Adipose tissue (tissue), 3 donors: ENCODE data around the gene ARFRP1. TPM values are rescaled to one million over a fixed set of nuclear protein-coding genes. Genes with fewer than 3 reads are reported as not detected.
"Not testable (repeated sequence)": the region's sequence is repeated elsewhere in the genome, so short reads cannot be mapped to it uniquely, and the experiment has no call there.

Source experiments
- H3K27ac ChIP-seq: one replicate; pipeline ENCODE4 v1.5.1; 2013; ENCODE audit warnings: low read depth, low read length
- WGBS, 3 donors: extraction: QIAGEN DNeasy Blood & Tissue Kit; methylation state at CpG; one replicate each; pipeline ENCODE4 v1.1.7; 2013; 5-methylcytosine and 5-hydroxymethylcytosine counted together
- polyA plus RNA-seq, 3 donors: library from polyadenylated mRNA; stranded (reverse); fragments of 200-250 nt; gene quantifications; one replicate each; pipeline ENCODE4 v1.2.3, GENCODE V29; 2013
- donor health status: healthy with polysubstance abuse.
- donor health status: Bipolar disorder and iron deficiency.
- donor health status: healthy.

ARFRP1 gene
- polyA plus RNA-seq, 3 donors = 26.9 to 50.8 (median 40.9) TPM

GRCh38 chr20:63653974-63654668, 53.7 kb downstream of the ARFRP1 start:
- WGBS, 3 donors = 48 to 63% (median 54%) methylated on average over 13 to 15 of the region's 15 CpGs
- H3K27ac ChIP-seq = no peak overlapping the region

GRCh38 chr20:63653041-63653973, 54.5 kb downstream of the ARFRP1 start, which contains the start of gene STMN3:
TSS of gene STMN3 (minus strand) at chr20:63653424. CDS start at chr20:63653345, 79 bp downstream.
- no peak within 1 kb of the TSS for H3K27ac ChIP-seq
- 1% methylated on average over 65 to 72 of the region's 73 CpGs for WGBS, 3 donors

GRCh38 chr20:63652192-63652980, 55.4 kb downstream of the ARFRP1 start:
- no peak overlapping the region for H3K27ac ChIP-seq
- WGBS, 3 donors = 1% methylated on average over 61 to 91 of the region's 91 CpGs

GRCh38 chr20:63651942-63652191, 55.9 kb downstream of the ARFRP1 start:
- 14 to 18% (median 15%) methylated on average over 10 to 11 of the region's 11 CpGs for WGBS, 3 donors
- no peak overlapping the region for H3K27ac ChIP-seq

GRCh38 chr20:63650486-63650885, 57.3 kb downstream of the ARFRP1 start:
- 90 to 92% (median 92%) methylated on average over 17 to 25 of the region's 25 CpGs for WGBS, 3 donors
- H3K27ac ChIP-seq = not testable (repeated sequence)

GRCh38 chr20:63648895-63649589, 58.7 kb downstream of the ARFRP1 start:
- 81 to 84% (median 83%) methylated on average over 11 of the region's 11 CpGs for WGBS, 3 donors
- H3K27ac ChIP-seq = no peak overlapping the region

Other genes with a start within 250 kb of the ARFRP1 start
- 1 to 10 TPM in 1 of 3 donors, under 1 TPM in 1, not detected in 1; 0.10 to 1.6 TPM for gene KCNQ2, start 235.3 kb downstream of the ARFRP1 start, polyA plus RNA-seq
- 10 to 100 TPM in 1 of 3 donors, 1 to 10 TPM in 2; 1.2 to 24.4 (median 3.2) TPM for gene EEF1A2, start 208.9 kb downstream of the ARFRP1 start, polyA plus RNA-seq
- 100 to 1,000 TPM; 195 to 215 (median 203) TPM for gene PPDPF, start 187.2 kb downstream of the ARFRP1 start, polyA plus RNA-seq
- 1 to 10 TPM in 2 of 3 donors, not detected in 1; 1.6 to 3.6 TPM for gene PTK6, start 170.6 kb downstream of the ARFRP1 start, polyA plus RNA-seq
- under 1 TPM in 1 of 3 donors, not detected in 2; 0.06 TPM for gene SRMS, start 160.2 kb downstream of the ARFRP1 start, polyA plus RNA-seq
- gene FNDC11, start 153.8 kb downstream of the ARFRP1 start, polyA plus RNA-seq = 1 to 10 TPM in 1 of 3 donors, under 1 TPM in 2; 0.17 to 1.0 (median 0.36) TPM
- gene HELZ2, start 133.7 kb downstream of the ARFRP1 start, polyA plus RNA-seq = 10 to 100 TPM; 11.3 to 22.0 (median 13.3) TPM
- 1 to 10 TPM; 6.9 to 9.6 (median 7.5) TPM for gene GMEB2, start 80.9 kb downstream of the ARFRP1 start, polyA plus RNA-seq
- 10 to 100 TPM; 10.6 to 16.9 (median 12.6) TPM for gene STMN3, start 54.6 kb downstream of the ARFRP1 start, polyA plus RNA-seq
- gene RTEL1, start 49.7 kb downstream of the ARFRP1 start, polyA plus RNA-seq = 10 to 100 TPM in 2 of 3 donors, 1 to 10 TPM in 1; 7.3 to 16.1 (median 11.8) TPM
- 10 to 100 TPM in 1 of 3 donors, 1 to 10 TPM in 2; 7.4 to 92.8 (median 9.3) TPM for gene TNFRSF6B, start 11.3 kb downstream of the ARFRP1 start, polyA plus RNA-seq
- gene ZGPAT, start 63 bp upstream of the ARFRP1 start, polyA plus RNA-seq = 10 to 100 TPM; 13.2 to 33.0 (median 30.7) TPM
- gene LIME1, start 28.7 kb upstream of the ARFRP1 start, polyA plus RNA-seq = 10 to 100 TPM in 2 of 3 donors, 1 to 10 TPM in 1; 5.2 to 16.7 (median 10.7) TPM
- 100 to 1,000 TPM in 1 of 3 donors, 10 to 100 TPM in 2; 28.3 to 137 (median 72.8) TPM for gene SLC2A4RG, start 31.8 kb upstream of the ARFRP1 start, polyA plus RNA-seq
- 1 to 10 TPM; 1.8 to 8.2 (median 6.1) TPM for gene ZBTB46, start 123.3 kb upstream of the ARFRP1 start, polyA plus RNA-seq
- 1 to 10 TPM in 1 of 3 donors, under 1 TPM in 1, not detected in 1; 0.72 to 1.2 TPM for gene ABHD16B, start 153.5 kb upstream of the ARFRP1 start, polyA plus RNA-seq
- 100 to 1,000 TPM in 1 of 3 donors, 10 to 100 TPM in 2; 34.8 to 109 (median 88.8) TPM for gene TPD52L2, start 157.3 kb upstream of the ARFRP1 start, polyA plus RNA-seq
- gene DNAJC5, start 187.2 kb upstream of the ARFRP1 start, polyA plus RNA-seq = 10 to 100 TPM; 19.0 to 22.9 (median 21.1) TPM
- gene UCKL1, start 248.4 kb upstream of the ARFRP1 start, polyA plus RNA-seq = 10 to 100 TPM; 28.9 to 44.6 (median 33.1) TPM